ENCODE data around the gene SYNPO2L. TPM values are rescaled to one million over a fixed set of nuclear protein-coding genes. Genes with fewer than 3 reads are reported as not detected.

Gene SYNPO2L
- total RNA-seq, 1 donor from 2014 or later, result 0.03 TPM

- H3K4me3 Mint-ChIP-seq, result no peak overlapping the region
- no peaks in the 10 kb centered on the region for H3K9me3 Mint-ChIP-seq
- DNase-seq (ENCODE audit: low spot score), result no peak
- no peak overlapping the region for H3K27ac Mint-ChIP-seq
- H3K27me3 Mint-ChIP-seq (ENCODE audit: insufficient read depth), result peaks cover 13% of the 10 kb centered on the region
- no peaks in the 10 kb centered on the region for H3K36me3 Mint-ChIP-seq (ENCODE audit: low read depth)
- intact Hi-C loops (cut with micrococcal nuclease), result no loop called here
- peaks cover 23% of the 10 kb centered on the region for H3K4me1 Mint-ChIP-seq (ENCODE audit: low read depth)
These were observed 9.2 kb downstream of the SYNPO2L start for GRCh38 chr10:73646598-73647041.

- DNase-seq (ENCODE audit: low spot score), result no peak
- intact Hi-C loops (cut with micrococcal nuclease), result no loop called here
- no peak overlapping the region for H3K4me3 Mint-ChIP-seq
- peaks cover 23% of the 10 kb centered on the region for H3K4me1 Mint-ChIP-seq (ENCODE audit: low read depth)
- no peaks in the 10 kb centered on the region for H3K36me3 Mint-ChIP-seq (ENCODE audit: low read depth)
- H3K27me3 Mint-ChIP-seq (ENCODE audit: insufficient read depth), result peaks cover 15% of the 10 kb centered on the region
- no peaks in the 10 kb centered on the region for H3K9me3 Mint-ChIP-seq
- no peak overlapping the region for H3K27ac Mint-ChIP-seq
These were observed 10.6 kb downstream of the SYNPO2L start for GRCh38 chr10:73645251-73645650.

- Mint-ChIP-seq H3K27ac (no peak overlapping the region), H3K27me3 (ENCODE audit: insufficient read depth) (peaks cover 15% of the 10 kb centered on the region), H3K4me3 (no peak overlapping the region), H3K36me3 (ENCODE audit: low read depth) (no peaks in the 10 kb centered on the region), H3K4me1 (ENCODE audit: low read depth) (peaks cover 23% of the 10 kb centered on the region), H3K9me3 (no peaks in the 10 kb centered on the region)
- intact Hi-C loops (cut with micrococcal nuclease), result loop anchor here (1.0 to 5.0 kb wide), 4 partner anchors 19 to 380 kb away; partner anchors contain the start of gene CFAP70
- no peak for DNase-seq (ENCODE audit: low spot score)
These were observed 11.1 kb downstream of the SYNPO2L start for GRCh38 chr10:73644767-73645166.

- H3K4me3 Mint-ChIP-seq, result peak overlapping the region; percentile 11
- H3K9me3 Mint-ChIP-seq, result no peaks in the 10 kb centered on the region
- intact Hi-C loops (cut with micrococcal nuclease), result loop anchor here (1.0 to 5.0 kb wide), 4 partner anchors 19 to 380 kb away; partner anchors contain the start of gene CFAP70
- H3K36me3 Mint-ChIP-seq (ENCODE audit: low read depth), result no peaks in the 10 kb centered on the region
- peaks cover 23% of the 10 kb centered on the region for H3K4me1 Mint-ChIP-seq (ENCODE audit: low read depth)
- peak; percentile 24 for DNase-seq (ENCODE audit: low spot score)
- peak overlapping the region; percentile 2 for H3K27ac Mint-ChIP-seq
- peaks cover 15% of the 10 kb centered on the region for H3K27me3 Mint-ChIP-seq (ENCODE audit: insufficient read depth)
These were observed 11.7 kb downstream of the SYNPO2L start for GRCh38 chr10:73644015-73644743.

GRCh38 chr10:73643362-73643761 lies 12.5 kb downstream of the SYNPO2L start:
- intact Hi-C loops (cut with micrococcal nuclease), result loop anchor here (5.0 kb wide), 1 partner anchor 286 kb away; the partner anchor contains the start of gene CFAP70
- Mint-ChIP-seq H3K36me3 (ENCODE audit: low read depth) (no peaks in the 10 kb centered on the region), H3K4me3 (no peak overlapping the region)

GRCh38 chr10:73641328-73642060 lies 14.3 kb downstream of the SYNPO2L start, which contains the start of gene MYOZ1:
TSS of gene MYOZ1 (minus strand) at chr10:73641474. CDS start at chr10:73640017, 1,457 bp downstream.
- Mint-ChIP-seq H3K4me1 (ENCODE audit: low read depth) (peaks cover 23% of the 10 kb centered on the region), H3K4me3 (no peak within 1 kb of the TSS), H3K27me3 (ENCODE audit: insufficient read depth) (peaks cover 7% of the 10 kb centered on the region), H3K9me3 (no peaks in the 10 kb centered on the region), H3K36me3 (ENCODE audit: low read depth) (no peaks in the 10 kb centered on the region), H3K27ac (no peak within 1 kb of the TSS)
- no peak for DNase-seq (ENCODE audit: low spot score)
- intact Hi-C loops (cut with micrococcal nuclease), result loop anchor here (5.0 kb wide), 1 partner anchor 284 kb away; the partner anchor contains the start of gene CFAP70

More at GRCh38 chr10:73643362-73643761, 12.5 kb downstream of the SYNPO2L start:
- Mint-ChIP-seq H3K27me3 (ENCODE audit: insufficient read depth) (peaks cover 12% of the 10 kb centered on the region), H3K9me3 (no peaks in the 10 kb centered on the region), H3K4me1 (ENCODE audit: low read depth) (peaks cover 23% of the 10 kb centered on the region), H3K27ac (peak overlapping the region; percentile 8)
- DNase-seq (ENCODE audit: low spot score), result no peak

- intact Hi-C loops (cut with micrococcal nuclease), result no loop called here
These were observed 16.5 kb downstream of the SYNPO2L start for GRCh38 chr10:73639286-73639685.

GRCh38 chr10:73635781-73636180 lies 20.0 kb downstream of the SYNPO2L start:
- Mint-ChIP-seq H3K27me3 (ENCODE audit: insufficient read depth) (peaks cover 5% of the 10 kb centered on the region), H3K9me3 (no peaks in the 10 kb centered on the region), H3K4me1 (ENCODE audit: low read depth) (no peaks in the 10 kb centered on the region), H3K36me3 (ENCODE audit: low read depth) (no peaks in the 10 kb centered on the region), H3K27ac (no peak overlapping the region), H3K4me3 (no peak overlapping the region)
- DNase-seq (ENCODE audit: low spot score), result no peak
- intact Hi-C loops (cut with micrococcal nuclease), result no loop called here

More at GRCh38 chr10:73639286-73639685, 16.5 kb downstream of the SYNPO2L start:
- Mint-ChIP-seq H3K4me3 (no peak overlapping the region), H3K36me3 (ENCODE audit: low read depth) (no peaks in the 10 kb centered on the region), H3K9me3 (no peaks in the 10 kb centered on the region), H3K27me3 (ENCODE audit: insufficient read depth) (peaks cover 3% of the 10 kb centered on the region), H3K4me1 (ENCODE audit: low read depth) (peaks cover 10% of the 10 kb centered on the region), H3K27ac (no peak overlapping the region)
- no peak for DNase-seq (ENCODE audit: low spot score)

GRCh38 chr10:73634421-73634820 lies 21.4 kb downstream of the SYNPO2L start:
- Mint-ChIP-seq H3K36me3 (ENCODE audit: low read depth) (no peaks in the 10 kb centered on the region), H3K4me1 (ENCODE audit: low read depth) (no peaks in the 10 kb centered on the region), H3K27me3 (ENCODE audit: insufficient read depth) (peaks cover 5% of the 10 kb centered on the region), H3K4me3 (no peak overlapping the region), H3K9me3 (no peaks in the 10 kb centered on the region), H3K27ac (no peak overlapping the region)
- no peak for DNase-seq (ENCODE audit: low spot score)
- intact Hi-C loops (cut with micrococcal nuclease), result no loop called here

- H3K36me3 Mint-ChIP-seq (ENCODE audit: low read depth), result peaks cover 5% of the 10 kb centered on the region
- no peaks in the 10 kb centered on the region for H3K9me3 Mint-ChIP-seq
- H3K27ac Mint-ChIP-seq, result no peak overlapping the region
- intact Hi-C loops (cut with micrococcal nuclease), result loop anchor here (5.0 to 10.0 kb wide), 4 partner anchors 143 to 366 kb away; partner anchors contain the start of genes CFAP70 and VCL
- peaks cover 5% of the 10 kb centered on the region for H3K27me3 Mint-ChIP-seq (ENCODE audit: insufficient read depth)
- no peak overlapping the region for H3K4me3 Mint-ChIP-seq
- H3K4me1 Mint-ChIP-seq (ENCODE audit: low read depth), result peaks cover 17% of the 10 kb centered on the region
- DNase-seq (ENCODE audit: low spot score), result no peak
These were observed 26.7 kb downstream of the SYNPO2L start for GRCh38 chr10:73629165-73629564.

- no peak overlapping the region for H3K4me3 Mint-ChIP-seq
- peaks cover 5% of the 10 kb centered on the region for H3K36me3 Mint-ChIP-seq (ENCODE audit: low read depth)
- H3K4me1 Mint-ChIP-seq (ENCODE audit: low read depth), result peaks cover 17% of the 10 kb centered on the region
- DNase-seq (ENCODE audit: low spot score), result no peak
- peaks cover 5% of the 10 kb centered on the region for H3K27me3 Mint-ChIP-seq (ENCODE audit: insufficient read depth)
- no peaks in the 10 kb centered on the region for H3K9me3 Mint-ChIP-seq
- intact Hi-C loops (cut with micrococcal nuclease), result loop anchor here (5.0 to 10.0 kb wide), 4 partner anchors 144 to 366 kb away; partner anchors contain the start of genes CFAP70 and VCL
- no peak overlapping the region for H3K27ac Mint-ChIP-seq
These were observed 27.4 kb downstream of the SYNPO2L start for GRCh38 chr10:73628405-73628804.

GRCh38 chr10:73627300-73627699 lies 28.5 kb downstream of the SYNPO2L start:
- peaks cover 17% of the 10 kb centered on the region for H3K4me1 Mint-ChIP-seq (ENCODE audit: low read depth)
- DNase-seq (ENCODE audit: low spot score), result no peak
- intact Hi-C loops (cut with micrococcal nuclease), result loop anchor here (5.0 to 10.0 kb wide), 4 partner anchors 145 to 368 kb away; partner anchors contain the start of genes CFAP70 and VCL
- peaks cover 5% of the 10 kb centered on the region for H3K36me3 Mint-ChIP-seq (ENCODE audit: low read depth)
- no peaks in the 10 kb centered on the region for H3K9me3 Mint-ChIP-seq
- no peak overlapping the region for H3K27ac Mint-ChIP-seq
- peak overlapping the region; percentile 94 for H3K4me3 Mint-ChIP-seq
- peaks cover 3% of the 10 kb centered on the region for H3K27me3 Mint-ChIP-seq (ENCODE audit: insufficient read depth)
